HG03139 (cell line): ENCODE results near the gene RFNG.

Experiments
- ATAC-seq: cut with Tn5 transposase; IDR thresholded peaks from one replicate; pipeline ENCODE4 v1.9.1; 2021; ENCODE audit not compliant: unreplicated experiment

Gene RFNG

GRCh38 chr17:82004517-82005455, 46.8 kb downstream of the RFNG start:
- ATAC-seq = no peak

DNA sequence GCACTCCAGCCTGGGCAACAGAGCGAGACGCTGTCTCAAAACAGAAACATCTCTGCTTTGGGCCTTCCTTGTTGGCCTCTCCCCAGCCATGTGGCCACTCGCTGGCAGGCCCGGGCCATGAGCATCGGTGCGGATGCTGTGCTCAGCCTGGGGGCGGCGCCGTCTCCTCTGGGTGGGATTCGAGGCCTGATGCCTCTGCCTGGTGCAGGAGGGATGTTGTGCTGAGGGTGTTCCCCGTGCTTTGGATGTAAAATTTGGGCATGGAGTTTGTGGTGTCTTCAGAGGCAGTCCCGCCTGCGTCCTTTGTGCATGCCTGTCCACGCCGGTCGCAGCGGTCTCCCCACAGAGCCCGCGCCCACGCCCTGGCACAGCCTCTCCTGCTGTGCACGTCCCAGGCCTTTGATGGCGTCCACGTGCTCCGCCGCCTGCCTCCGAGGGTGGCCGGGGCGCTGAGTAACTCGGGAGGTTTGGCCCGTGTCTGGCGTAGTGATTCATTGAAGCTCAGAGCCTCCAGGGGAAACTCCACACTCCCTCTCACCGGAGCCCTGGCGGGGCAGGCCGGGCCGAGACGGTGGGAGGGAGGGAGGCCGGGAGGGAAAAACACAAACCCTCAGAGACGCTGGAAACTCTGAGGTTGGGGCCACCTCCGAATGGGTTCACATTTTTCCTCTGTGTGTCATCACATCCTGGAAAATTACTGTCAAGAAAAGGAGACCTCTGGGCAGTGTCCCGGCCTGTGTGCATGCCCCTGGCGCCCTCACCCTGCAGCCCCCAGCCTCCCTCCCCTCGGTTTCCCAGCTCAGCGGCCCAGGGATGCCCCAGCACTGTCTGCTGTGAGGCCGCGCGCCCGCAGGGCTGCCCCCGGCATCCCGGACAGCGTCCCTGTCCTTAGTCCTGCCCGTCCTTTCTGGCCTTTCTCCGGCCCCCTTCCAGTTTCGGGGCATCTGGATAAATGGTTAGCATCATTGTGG, 47.9 kb downstream of the RFNG start:
- no peak for ATAC-seq

- ATAC-seq = no peak
Measured at GRCh38 chr17:82001571-82002056, 50.0 kb downstream of the RFNG start.

DNA sequence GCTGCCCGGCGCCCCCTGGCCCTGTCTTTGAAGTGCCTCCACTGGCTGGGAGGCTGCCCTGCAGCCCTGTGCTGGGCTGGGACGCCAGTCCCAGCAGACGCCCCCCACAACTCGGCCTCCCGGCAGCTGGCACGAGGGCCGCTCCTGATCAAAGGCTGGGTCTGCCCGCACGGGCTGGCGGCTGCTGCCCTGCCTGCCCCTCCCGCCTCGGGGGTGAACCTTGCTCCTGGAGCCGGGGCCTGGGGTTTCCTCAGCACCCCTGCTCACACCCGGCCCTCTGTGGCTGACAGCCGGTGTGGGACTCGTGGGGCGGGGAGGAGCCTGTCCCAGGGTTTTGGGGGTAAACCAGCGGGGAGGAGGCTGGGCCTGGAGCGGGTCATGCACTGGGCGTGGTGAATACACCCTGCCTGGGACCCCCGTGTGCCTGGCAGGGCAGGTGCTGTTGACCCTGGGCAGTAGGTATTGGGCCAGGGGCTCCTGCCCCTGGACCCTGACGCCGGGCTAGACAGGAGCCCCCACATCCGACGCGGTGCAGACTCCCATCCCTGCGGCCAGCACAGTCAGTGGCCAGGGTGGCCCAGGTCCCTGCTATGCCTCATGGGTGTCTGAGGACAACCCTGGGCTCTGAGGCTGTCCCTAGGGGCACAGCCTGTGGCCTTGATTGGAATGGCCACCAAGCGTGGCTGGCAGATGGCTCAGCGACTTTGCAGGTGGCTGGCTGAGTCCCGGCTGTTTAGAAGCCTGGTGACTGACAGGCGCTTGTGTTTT, 50.6 kb downstream of the RFNG start:
- ATAC-seq = no peak

- no peak for ATAC-seq
Measured at GRCh38 chr17:81999976-82000802, 51.4 kb downstream of the RFNG start.

DNA sequence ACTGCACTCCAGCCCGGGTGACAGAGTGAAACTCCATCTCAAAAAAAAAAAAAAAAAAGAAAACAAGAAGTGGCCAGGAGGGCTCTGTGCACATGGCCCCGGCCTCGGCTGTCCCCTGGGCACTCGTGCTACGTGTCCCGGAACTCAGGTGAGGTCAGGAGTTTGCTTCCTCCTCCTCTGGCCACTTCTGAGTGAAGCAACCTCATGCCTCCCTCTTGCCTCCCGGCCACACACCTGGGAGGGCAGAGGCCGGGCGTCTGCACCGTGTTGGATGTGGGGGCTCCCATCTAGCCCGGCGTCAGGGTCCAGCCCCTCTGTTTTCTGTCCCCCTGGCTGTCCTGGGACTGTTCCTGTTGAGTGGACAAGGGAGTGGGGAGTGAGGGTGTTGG, 52.0 kb downstream of the RFNG start:
- no peak for ATAC-seq

DNA sequence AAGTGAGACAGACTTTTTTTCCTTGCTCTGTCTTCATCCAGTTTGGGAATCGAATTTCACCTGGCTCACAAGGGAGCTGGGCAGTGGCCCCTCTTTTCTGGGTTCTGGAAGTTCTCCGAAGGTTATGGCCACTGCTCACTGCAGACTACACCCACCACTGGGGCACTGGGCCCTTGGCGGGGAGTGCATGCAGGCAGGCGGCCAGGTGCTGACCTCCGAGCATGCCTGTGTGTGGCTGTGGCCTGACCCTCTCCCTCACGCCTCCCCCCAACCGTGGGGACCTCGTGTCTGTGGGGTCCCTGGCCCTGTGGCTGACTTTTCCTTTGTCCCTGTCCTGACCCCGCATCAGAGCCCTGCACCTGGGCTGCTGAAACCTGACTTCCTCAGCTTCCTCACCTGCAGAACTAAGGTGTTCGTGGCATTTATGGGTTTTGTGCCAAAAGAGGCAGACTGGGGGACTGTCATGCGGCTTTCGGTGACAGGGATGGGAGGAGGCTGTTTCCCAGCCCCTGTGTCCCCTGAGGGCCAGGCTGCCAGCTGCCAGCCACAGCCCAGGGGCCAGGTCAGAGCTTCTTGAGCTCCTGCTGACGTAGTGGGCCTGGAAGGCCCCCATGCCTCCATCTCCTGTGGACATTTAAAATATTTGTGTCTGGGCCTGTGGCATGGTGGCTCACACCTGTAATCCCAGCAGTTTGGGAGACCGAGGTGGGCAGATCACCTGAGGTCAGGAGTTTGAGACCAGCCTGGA, 52.7 kb downstream of the RFNG start:
- ATAC-seq = no peak

GRCh38 chr17:81998212-81998611, 53.4 kb downstream of the RFNG start:
- ATAC-seq = no peak
